ENCODE measurements around the gene LKAAEAR1.

GRCh38 chr20:64100566-64100888 is 16.3 kb upstream of the LKAAEAR1 start:
- TF ChIP-seq ETS1 (conservative IDR thresholded peaks at IDR 0.05; ENCODE audit: control insufficient read depth, low read depth, low read length) = no peak
- no peak for TF ChIP-seq KLF16 (IDR thresholded peaks at IDR 0.05)
- no peak for TF ChIP-seq RCOR1 (IDR thresholded peaks at IDR 0.05; ENCODE audit: borderline replicate concordance in 1 of 2, low read depth in 2 of 2, low read length in 2 of 2)
- no peak for TF ChIP-seq POLR2AphosphoS2 (IDR thresholded peaks at IDR 0.05; ENCODE audit: low read length)
- TF ChIP-seq ZBTB43 (CRISPR knock-in tag; IDR thresholded peaks at IDR 0.05) = no peak
- no peak for TF ChIP-seq MEF2D (tag; conservative IDR thresholded peaks at IDR 0.05; ENCODE audit: low read depth)
- no peak for TF ChIP-seq RAD21 (CRISPR knock-in tag; conservative IDR thresholded peaks at IDR 0.05 in 1 of 2, IDR thresholded peaks at IDR 0.05 in 1 of 2)
- no peak for TF ChIP-seq ZNF561 (CRISPR knock-in tag; conservative IDR thresholded peaks at IDR 0.05)

All from K562 (cell line).